Body of pancreas (tissue), 4 donors: ENCODE results near the gene GAB1.

Experiments
- CTCF ChIP-seq, 7 experiments: fragments of 450-650 bp in 4 of 7; fragments of 200-600 bp in 3 of 7; sonication (generic) in 3 of 7; IDR thresholded peaks; one replicate each; pipeline ENCODE4 v1.5.1; 2016 to 2019; ENCODE audit warnings: antibody characterized with exemption in 7 of 7
- POLR2A ChIP-seq, 3 donors: fragments of 450-650 bp; IDR thresholded peaks; one replicate each; pipeline ENCODE4 v1.6.1; 2016; ENCODE audit warnings: antibody characterized with exemption in 3 of 3, mild to moderate bottlenecking in 2 of 3

DNA sequence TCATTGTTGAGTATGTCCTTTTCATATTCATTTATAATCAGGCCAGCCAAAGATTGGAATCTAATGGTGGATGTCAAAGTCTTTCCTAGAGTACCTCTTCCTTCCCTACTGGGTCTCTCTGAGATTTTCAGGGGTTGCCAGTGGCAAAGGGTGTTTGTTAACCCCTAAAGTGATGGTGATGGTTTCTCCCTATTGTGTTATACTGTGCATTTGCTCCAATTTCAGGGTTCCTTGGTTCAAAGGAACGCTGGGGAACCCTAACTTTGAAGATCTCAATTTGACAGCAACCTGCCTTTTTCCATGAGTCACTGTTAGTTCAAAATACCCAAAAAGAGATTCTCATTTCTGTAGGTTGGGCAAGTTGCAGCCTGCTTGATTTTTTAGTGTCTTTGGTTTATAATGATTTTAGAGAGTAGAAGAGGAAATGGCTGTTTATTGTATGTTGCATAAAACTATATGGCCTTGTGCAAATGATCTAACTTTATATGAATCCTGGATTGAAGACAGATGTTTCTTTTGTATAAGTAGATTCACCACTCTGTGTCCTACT is 23.0 kb downstream of the GAB1 start:
- TF ChIP-seq CTCF (IDR thresholded peaks at IDR 0.05) (no peak), POLR2A (IDR thresholded peaks at IDR 0.05) (no peak)
